Natural killer cell (primary cell): Measurements from ENCODE around the gene GNB1L. TPM values are rescaled to one million over a fixed set of nuclear protein-coding genes. Genes with fewer than 3 reads are reported as not detected.

Experiments
- ATAC-seq, 3 donors: fragments of 150-1000 bp in 2 of 3; fragments of 200-7000 bp in 1 of 3; cut with Tn5 transposase; 1 replicate in 1 of 3; 2 replicates in 2 of 3; pipeline ENCODE4 v1.10.0; 2021; ENCODE audit warnings: mild to moderate bottlenecking in 2 of 3, moderate library complexity in 2 of 3
- DNase-seq, 2 donors: peaks; one replicate each; pipeline versions ENCODE4 v3.0.0 to v3.0.0-alpha.2; 2013 to 2021; ENCODE audit warnings: mixed read lengths in 1 of 2
- H3K27ac ChIP-seq: one replicate; pipeline ENCODE4 v1.5.1; 2013; ENCODE audit warnings: mild to moderate bottlenecking, low read length
- H3K27me3 ChIP-seq: one replicate; pipeline ENCODE4 v1.6.1; 2013; ENCODE audit warnings: low read length; ENCODE audit not compliant: control insufficient read depth, insufficient read depth
- H3K36me3 ChIP-seq: one replicate; pipeline ENCODE4 v1.6.1; 2013; ENCODE audit warnings: low read length; ENCODE audit not compliant: control insufficient read depth, insufficient read depth
- H3K4me1 ChIP-seq: one replicate; pipeline ENCODE4 v1.6.1; 2013; ENCODE audit warnings: low read length; ENCODE audit not compliant: control insufficient read depth, insufficient read depth
- H3K4me3 ChIP-seq: one replicate; pipeline ENCODE4 v1.5.1; 2013; ENCODE audit warnings: low read length
- H3K9me3 ChIP-seq: one replicate; pipeline ENCODE4 v1.6.1; 2013; ENCODE audit warnings: low read length; ENCODE audit not compliant: control insufficient read depth, insufficient read depth
- H3K27ac Mint-ChIP-seq, 2 donors: one replicate each; pipeline ENCODE4 v1.8.0; 2022; ENCODE audit warnings: mild to moderate bottlenecking in 2 of 2, mixed read lengths in 2 of 2, moderate library complexity in 1 of 2
- H3K27me3 Mint-ChIP-seq, 2 donors: one replicate each; pipeline ENCODE4 v1.8.0; 2022; ENCODE audit warnings: low read depth in 2 of 2, mixed read lengths in 2 of 2
- H3K36me3 Mint-ChIP-seq: one replicate; pipeline ENCODE4 v1.8.0; 2022; ENCODE audit warnings: mixed read lengths
- H3K4me1 Mint-ChIP-seq, 2 donors: one replicate each; pipeline ENCODE4 v1.8.0; 2022; ENCODE audit warnings: mixed read lengths in 2 of 2
- H3K4me3 Mint-ChIP-seq: one replicate; pipeline ENCODE4 v1.8.0; 2022; ENCODE audit warnings: mild to moderate bottlenecking, moderate library complexity, mixed read lengths
- H3K9me3 Mint-ChIP-seq, 2 donors: one replicate each; pipeline ENCODE4 v1.8.0; 2022; ENCODE audit warnings: mixed read lengths in 2 of 2
- CTCF ChIP-seq: fragments of 200-600 bp; IDR thresholded peaks from one replicate; pipeline ENCODE4 v1.8.0; 2022; ENCODE audit warnings: antibody characterized with exemption
- WGBS: methylation state at CpG from one replicate; pipeline ENCODE4 v1.1.7; 2013; ENCODE audit warnings: missing lambda C conversion rate; ENCODE audit not compliant: insufficient coverage; 5-methylcytosine and 5-hydroxymethylcytosine counted together
- intact Hi-C: fragments of 100-400 bp; cut with micrococcal nuclease; formaldehyde crosslinking; loops from one replicate; pipeline ENCODE4 v1.14.2; 2022
- total RNA-seq, 4 donors: library from RNA; stranded (reverse); fragments of 120-200 nt in 1 of 4; gene quantifications; one replicate each; pipeline versions ENCODE4 v1.2.3 to v1.2.4, GENCODE V29; 2013 to 2022

Gene GNB1L
- total RNA-seq, 3 donors from 2014 or later (not counting 1 experiment from before 2014, with no cell fraction given), result 5.1 to 5.3 (median 5.3) TPM

DNA sequence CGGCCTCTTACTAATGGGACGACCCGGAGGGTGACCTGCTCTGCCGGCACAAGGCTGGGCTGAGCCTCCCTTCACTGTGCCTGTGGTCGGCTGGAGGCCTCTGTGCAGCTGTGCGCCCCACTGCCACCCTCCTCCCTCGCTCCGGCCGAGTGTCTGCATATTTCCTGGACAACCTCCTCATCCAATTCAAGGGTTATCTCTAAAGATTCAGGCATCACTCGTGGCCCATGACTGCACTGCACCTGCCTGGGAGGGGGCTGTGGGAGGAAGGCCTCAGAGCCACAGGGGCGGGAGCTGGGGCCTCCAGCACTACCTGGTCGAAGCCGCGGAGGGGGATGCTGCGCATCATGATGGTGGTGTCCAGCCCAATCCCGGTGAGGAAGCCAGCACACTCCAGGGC lies 43.1 kb upstream of the GNB1L start:
- H3K27ac ChIP-seq, result no peak overlapping the region
- ATAC-seq (no peak), DNase-seq (no peak)
- intact Hi-C loops, result no loop called here
- no peak for TF ChIP-seq CTCF
- Mint-ChIP-seq H3K4me3 (no peak overlapping the region), H3K9me3 (no peaks in the 10 kb centered on the region), H3K4me1 (no peaks in the 10 kb centered on the region), H3K27ac (no peak overlapping the region), H3K27me3 (no peaks in the 10 kb centered on the region), H3K36me3 (no peaks in the 10 kb centered on the region)
- peaks cover 4% of the 10 kb centered on the region for H3K4me1 ChIP-seq
- 95% methylated on average over 16 of the region's 16 CpGs for WGBS
- H3K27me3 ChIP-seq, result no peaks in the 10 kb centered on the region
- no peak overlapping the region for H3K4me3 ChIP-seq
- peaks cover 12% of the 10 kb centered on the region for H3K36me3 ChIP-seq
- no peaks in the 10 kb centered on the region for H3K9me3 ChIP-seq

GRCh38 chr22:19896665-19897355 lies 42.1 kb upstream of the GNB1L start:
- Histone ChIP-seq H3K27me3 (no peaks in the 10 kb centered on the region), H3K4me1 (peaks cover 13% of the 10 kb centered on the region), H3K9me3 (no peaks in the 10 kb centered on the region), H3K27ac (no peak overlapping the region), H3K4me3 (no peak overlapping the region), H3K36me3 (peaks cover 12% of the 10 kb centered on the region)
- DNase-seq (peak in 1 of 2 donors; percentile 64), ATAC-seq (no peak)
- intact Hi-C loops, result no loop called here
- H3K27me3 Mint-ChIP-seq, result no peaks in the 10 kb centered on the region
- H3K9me3 Mint-ChIP-seq, result no peaks in the 10 kb centered on the region
- H3K4me3 Mint-ChIP-seq, result no peak overlapping the region
- no peak overlapping the region for H3K27ac Mint-ChIP-seq
- no peak for TF ChIP-seq CTCF
- no peaks in the 10 kb centered on the region for H3K36me3 Mint-ChIP-seq
- peaks cover 6 to 9% of the 10 kb centered on the region in 2 donors for H3K4me1 Mint-ChIP-seq
- 76% methylated on average over 15 of the region's 15 CpGs for WGBS

GRCh38 chr22:19895160-19895849 lies 40.6 kb upstream of the GNB1L start:
- no peak overlapping the region for H3K4me3 Mint-ChIP-seq
- no peak overlapping the region for H3K27ac Mint-ChIP-seq
- H3K27me3 Mint-ChIP-seq, result no peaks in the 10 kb centered on the region
- intact Hi-C loops, result no loop called here
- H3K4me3 ChIP-seq, result no peak overlapping the region
- peaks cover 12 to 17% of the 10 kb centered on the region in 2 donors for H3K4me1 Mint-ChIP-seq
- no peaks in the 10 kb centered on the region for H3K36me3 Mint-ChIP-seq
- H3K9me3 ChIP-seq, result no peaks in the 10 kb centered on the region
- peak in 1 of 2 donors; percentile 36 for DNase-seq
- ATAC-seq, result no peak
- H3K27ac ChIP-seq, result no peak overlapping the region
- TF ChIP-seq CTCF, result no peak
- no peaks in the 10 kb centered on the region for H3K9me3 Mint-ChIP-seq
- no peaks in the 10 kb centered on the region for H3K27me3 ChIP-seq
- peaks cover 8% of the 10 kb centered on the region for H3K36me3 ChIP-seq
- peaks cover 27% of the 10 kb centered on the region for H3K4me1 ChIP-seq
- 91% methylated on average over 23 of the region's 23 CpGs for WGBS
